Mesothelial cell of epicardium (in vitro differentiated cells): Measurements from ENCODE around the gene RBPMS2. TPM values are rescaled to one million over a fixed set of nuclear protein-coding genes. Genes with fewer than 3 reads are reported as not detected.

Experiments
- DNase-seq, 2 experiments: peaks; one replicate each; pipeline ENCODE4 v3.0.0; 2021; ENCODE audit warnings: low spot score in 2 of 2; ENCODE audit not compliant: unreplicated experiment in 2 of 2
- H3K27ac Mint-ChIP-seq: 2 replicates; pipeline ENCODE4 v1.8.0; 2021; ENCODE audit warnings: mixed read lengths
- H3K27me3 Mint-ChIP-seq: 2 replicates; pipeline ENCODE4 v1.8.0; 2021; ENCODE audit warnings: low read depth, mixed read lengths
- H3K36me3 Mint-ChIP-seq: 2 replicates; pipeline ENCODE4 v1.8.0; 2021; ENCODE audit warnings: mixed read lengths
- H3K4me1 Mint-ChIP-seq: 2 replicates; pipeline ENCODE4 v1.8.0; 2021; ENCODE audit warnings: mixed read lengths
- H3K4me3 Mint-ChIP-seq: 2 replicates; pipeline ENCODE4 v1.8.0; 2021; ENCODE audit warnings: mild to moderate bottlenecking, moderate library complexity, mixed read lengths
- H3K9me3 Mint-ChIP-seq: 2 replicates; pipeline ENCODE4 v1.8.0; 2021; ENCODE audit warnings: mixed read lengths
- CTCF ChIP-seq: fragments of 200-600 bp; sonication (generic); IDR thresholded peaks from one replicate; pipeline ENCODE4 v1.5.0; 2021; ENCODE audit warnings: antibody characterized with exemption; ENCODE audit not compliant: unreplicated experiment
- total RNA-seq: library from RNA; stranded (reverse); gene quantifications from 3 replicates; pipeline ENCODE4 v1.2.1, GENCODE V29; 2021

The RBPMS2 gene
- total RNA-seq, 1 donor from 2014 or later: 17.8 TPM

DNA sequence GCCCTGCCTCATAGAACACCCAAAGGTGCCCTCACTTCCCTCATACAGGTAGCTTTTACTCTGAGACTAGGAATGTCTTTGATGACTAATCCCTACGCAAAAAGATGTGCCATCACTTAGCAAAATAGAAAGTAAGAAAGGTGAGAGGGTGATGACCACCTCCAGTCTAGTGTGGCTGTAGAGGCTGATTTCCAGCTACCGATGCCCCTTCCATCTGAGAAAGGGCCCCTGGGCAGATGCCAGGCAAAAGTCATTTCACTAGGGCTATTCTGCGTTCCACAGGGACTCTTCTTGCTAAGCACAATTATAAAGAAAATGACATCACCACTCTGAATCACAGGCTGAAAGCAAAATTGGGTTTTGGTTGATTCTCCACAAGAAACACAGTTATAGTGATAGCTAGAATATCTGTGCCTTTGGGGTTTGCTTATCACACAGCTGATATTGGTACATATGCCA lies 77.4 kb downstream of the RBPMS2 start:
- no peak for TF ChIP-seq CTCF
- no peak overlapping the region for H3K4me3 Mint-ChIP-seq
- peaks cover 75% of the 10 kb centered on the region for H3K4me1 Mint-ChIP-seq
- no peak for DNase-seq
- no peaks in the 10 kb centered on the region for H3K9me3 Mint-ChIP-seq
- peaks cover 4% of the 10 kb centered on the region for H3K36me3 Mint-ChIP-seq
- peak overlapping the region; percentile 90 for H3K27ac Mint-ChIP-seq
- no peaks in the 10 kb centered on the region for H3K27me3 Mint-ChIP-seq

- H3K36me3 Mint-ChIP-seq: peaks cover 8% of the 10 kb centered on the region
- DNase-seq: no peak
- H3K4me3 Mint-ChIP-seq: no peak overlapping the region
- no peaks in the 10 kb centered on the region for H3K9me3 Mint-ChIP-seq
- no peaks in the 10 kb centered on the region for H3K27me3 Mint-ChIP-seq
- peak overlapping the region; percentile 84 for H3K27ac Mint-ChIP-seq
- peaks cover 67% of the 10 kb centered on the region for H3K4me1 Mint-ChIP-seq
- no peak for TF ChIP-seq CTCF
Observed at GRCh38 chr15:64696481-64696880, 78.9 kb downstream of the RBPMS2 start.

GRCh38 chr15:64695561-64695992 lies 79.8 kb downstream of the RBPMS2 start:
- H3K4me3 Mint-ChIP-seq: no peak overlapping the region
- H3K9me3 Mint-ChIP-seq: no peaks in the 10 kb centered on the region
- peaks cover 16% of the 10 kb centered on the region for H3K36me3 Mint-ChIP-seq
- peaks cover 62% of the 10 kb centered on the region for H3K4me1 Mint-ChIP-seq
- H3K27ac Mint-ChIP-seq: peak overlapping the region; percentile 84
- H3K27me3 Mint-ChIP-seq: no peaks in the 10 kb centered on the region
- no peak for DNase-seq
- no peak for TF ChIP-seq CTCF

GRCh38 chr15:64694816-64695215 lies 80.6 kb downstream of the RBPMS2 start:
- Mint-ChIP-seq H3K36me3 (peaks cover 18% of the 10 kb centered on the region), H3K4me3 (no peak overlapping the region), H3K4me1 (peaks cover 54% of the 10 kb centered on the region), H3K27ac (peak overlapping the region; percentile 57), H3K27me3 (no peaks in the 10 kb centered on the region), H3K9me3 (no peaks in the 10 kb centered on the region)
- no peak for TF ChIP-seq CTCF
- DNase-seq: no peak

- Mint-ChIP-seq H3K4me1 (peaks cover 37% of the 10 kb centered on the region), H3K9me3 (no peaks in the 10 kb centered on the region), H3K36me3 (peaks cover 24% of the 10 kb centered on the region), H3K27ac (peak overlapping the region; percentile 21), H3K4me3 (no peak overlapping the region), H3K27me3 (no peaks in the 10 kb centered on the region)
- no peak for TF ChIP-seq CTCF
- DNase-seq: no peak
Observed at GRCh38 chr15:64693134-64693533, 82.3 kb downstream of the RBPMS2 start.
